Hematopoietic multipotent progenitor cell treated with erythropoietin and hydrocortisone succinate and interleukin-3 and kit ligand, for 15 days (in vitro differentiated cells): ENCODE data around the gene TNFSF18.
"Not testable (repeated sequence)": the region's sequence is repeated elsewhere in the genome, so short reads cannot be mapped to it uniquely, and the experiment has no call there.

Experiments
- DNase-seq: peaks from one replicate; pipeline ENCODE4 v3.0.0-alpha.2; 2015; ENCODE audit warnings: low spot score

The TNFSF18 gene, protein sequence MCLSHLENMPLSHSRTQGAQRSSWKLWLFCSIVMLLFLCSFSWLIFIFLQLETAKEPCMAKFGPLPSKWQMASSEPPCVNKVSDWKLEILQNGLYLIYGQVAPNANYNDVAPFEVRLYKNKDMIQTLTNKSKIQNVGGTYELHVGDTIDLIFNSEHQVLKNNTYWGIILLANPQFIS

DNA sequence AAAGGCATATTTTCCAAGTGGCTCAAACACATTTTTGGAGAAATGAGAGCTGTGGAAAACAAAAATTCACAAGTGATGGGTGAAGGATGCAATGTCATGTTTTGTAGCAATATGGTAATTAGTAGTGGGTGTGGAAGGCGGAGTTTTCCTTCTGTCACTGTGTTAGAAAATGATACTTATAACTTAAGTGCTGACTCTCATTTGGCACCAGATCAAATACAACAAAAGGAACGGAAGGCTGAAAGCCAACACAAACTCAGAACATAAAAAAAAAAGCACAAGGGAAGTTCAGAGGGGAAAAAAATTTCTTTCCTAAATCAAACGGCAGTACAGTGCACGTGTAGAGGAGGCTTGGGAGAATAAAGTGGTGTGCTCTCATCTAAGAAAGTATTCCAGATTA, at the start of gene TNFSF18:
TSS of gene TNFSF18 (minus strand) at position 77 of the 400 bp plus-strand sequence. CDS start at position 32, 45 bp downstream.
- no peak for DNase-seq

DNA sequence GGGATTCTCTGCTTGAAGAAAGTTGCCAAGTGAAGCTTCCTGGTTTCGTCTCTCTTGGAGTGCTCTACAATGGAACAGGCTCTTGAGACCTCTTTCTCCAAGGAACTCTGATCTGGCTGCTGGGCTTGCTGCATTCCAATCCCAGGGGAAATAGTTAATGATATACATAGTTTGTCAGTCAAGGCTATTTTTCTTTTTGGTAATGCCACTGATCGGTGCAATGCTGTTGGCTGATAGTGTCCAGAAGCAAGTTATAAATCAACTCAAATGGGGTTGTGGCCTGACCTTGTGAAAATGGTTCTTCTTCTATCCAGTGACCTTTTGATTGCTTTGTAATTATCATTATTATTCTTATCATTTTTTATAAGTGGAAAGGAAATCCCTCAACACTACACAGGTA, 48.4 kb upstream of the TNFSF18 start:
- DNase-seq: no peak

DNA sequence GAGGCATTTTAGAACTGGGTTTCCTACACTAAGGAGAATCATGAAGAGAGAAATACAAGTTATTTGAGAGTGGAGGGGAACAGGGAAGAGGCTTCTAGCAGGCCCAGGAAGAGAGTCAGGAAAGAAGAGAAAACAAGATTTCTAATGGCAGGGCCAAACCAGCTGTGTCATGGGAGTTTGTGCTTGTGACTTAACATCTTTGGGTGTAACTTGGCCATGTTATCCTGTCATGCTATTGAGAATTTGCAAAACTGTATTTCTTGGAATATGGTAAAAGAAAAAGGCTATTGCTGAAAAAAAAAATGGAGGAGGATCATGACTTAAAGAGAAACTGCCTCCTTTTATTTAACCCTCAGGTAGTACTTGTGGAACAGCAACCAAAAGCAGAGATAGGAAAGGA, 47.4 kb upstream of the TNFSF18 start:
- DNase-seq: no peak

DNA sequence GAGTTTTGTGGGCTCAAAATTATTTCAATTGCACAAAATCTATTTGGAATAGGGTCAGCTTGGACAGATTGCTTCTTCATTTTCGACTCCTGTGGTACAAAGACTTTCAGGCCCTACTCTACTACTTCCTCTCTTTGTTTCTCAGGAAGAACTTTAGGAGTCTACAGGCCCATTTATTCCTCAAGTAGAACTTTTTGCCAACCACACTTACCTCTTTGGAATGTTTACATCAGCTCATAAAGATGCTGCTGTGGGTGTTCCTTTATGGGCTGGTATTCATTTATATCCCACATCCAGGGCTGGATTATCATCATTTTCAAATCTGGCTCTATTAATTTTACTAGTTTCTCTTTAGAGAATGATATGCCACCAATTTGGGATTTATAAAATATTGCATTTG, 46.3 kb upstream of the TNFSF18 start:
- no peak for DNase-seq

DNA sequence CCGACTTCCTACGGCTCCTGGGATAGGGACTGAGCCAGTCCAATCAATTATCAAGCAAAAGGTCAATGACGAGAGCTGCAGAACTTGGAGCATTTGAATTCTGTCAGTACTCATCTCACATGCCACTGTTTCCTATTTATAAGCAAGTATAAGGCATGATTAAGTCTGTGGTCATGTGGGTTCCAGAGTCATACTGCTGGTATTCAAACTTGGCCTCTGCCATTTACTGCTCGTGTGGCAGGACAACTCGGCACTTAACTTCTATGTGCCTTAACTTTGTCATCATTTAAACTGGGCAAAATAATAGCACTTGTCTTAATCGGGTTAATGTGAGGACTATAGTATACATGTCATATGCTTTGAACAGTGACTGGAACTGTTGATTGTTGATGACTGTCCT, 44.9 kb upstream of the TNFSF18 start:
- no peak for DNase-seq

DNA sequence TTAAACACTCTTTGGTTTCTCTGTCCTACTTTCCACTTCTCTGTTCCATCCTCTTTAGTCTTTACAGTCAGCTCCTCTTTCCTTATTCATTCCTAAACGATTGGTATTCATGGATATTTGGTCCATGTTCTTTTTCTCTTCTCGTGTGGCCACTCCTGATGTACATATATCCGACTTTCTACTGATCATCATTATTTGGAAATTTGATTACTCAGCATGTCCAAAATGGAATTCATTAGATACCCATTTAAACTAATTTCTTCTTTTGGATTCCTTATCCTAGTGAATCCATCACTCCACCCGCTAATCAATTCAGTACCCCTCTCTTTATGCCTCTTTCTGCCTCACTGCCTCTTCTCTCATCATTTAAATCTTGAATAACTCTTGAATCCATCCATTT, 43.8 kb upstream of the TNFSF18 start:
- DNase-seq: no peak

DNA sequence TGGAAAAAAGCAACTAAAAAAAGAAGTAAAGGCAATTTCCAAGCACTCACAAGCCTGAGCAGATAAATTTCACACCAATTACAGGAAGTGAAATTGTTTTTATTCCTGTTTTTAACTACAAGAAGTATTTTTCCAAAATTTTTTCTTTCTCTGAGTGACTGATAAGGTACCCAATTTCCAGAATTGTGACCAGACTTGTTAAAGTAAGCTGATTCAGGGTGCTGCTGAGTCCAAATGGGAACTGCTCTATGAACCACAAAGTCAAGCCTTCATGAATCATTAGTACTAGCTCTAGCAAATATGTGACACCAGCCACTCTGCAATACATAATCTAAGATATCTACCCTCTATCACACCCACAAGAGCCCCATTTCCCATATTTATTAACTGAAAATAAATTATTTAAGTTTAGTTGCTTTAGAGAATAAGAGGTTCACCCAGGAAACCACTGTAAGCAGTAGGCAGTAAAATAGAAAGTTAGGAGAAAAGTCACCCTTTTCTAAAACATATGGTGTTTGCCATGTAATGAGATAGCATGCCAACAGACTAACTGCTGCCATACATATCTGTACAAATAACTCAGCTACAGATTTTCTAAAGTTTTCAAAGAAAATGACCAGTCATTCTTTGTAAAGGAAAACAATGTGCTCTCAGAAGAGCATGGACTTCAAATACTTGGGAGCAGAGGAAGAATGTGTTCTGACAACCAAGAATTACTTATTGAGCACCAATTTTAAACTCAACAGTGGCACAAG, 43.1 kb upstream of the TNFSF18 start:
- DNase-seq: no peak

DNA sequence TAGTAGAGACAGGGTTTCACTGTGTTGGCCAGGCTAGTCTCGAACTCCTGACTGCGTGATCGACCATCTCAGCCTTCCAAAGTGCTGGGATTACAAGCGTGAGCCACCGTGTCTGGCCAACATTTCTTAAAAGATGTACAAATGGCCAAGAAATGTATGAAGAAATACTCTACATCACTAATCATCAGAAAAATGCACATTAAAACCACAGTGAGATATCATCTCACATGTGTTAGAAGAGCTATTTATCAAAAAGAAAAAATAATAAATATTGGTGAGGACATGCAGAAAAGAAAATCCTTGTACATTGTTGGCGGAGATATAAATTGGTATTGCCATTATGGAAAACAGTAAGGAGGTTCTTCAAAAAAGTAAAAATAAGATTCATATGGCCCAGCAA, 33.6 kb upstream of the TNFSF18 start:
- DNase-seq: no peak

DNA sequence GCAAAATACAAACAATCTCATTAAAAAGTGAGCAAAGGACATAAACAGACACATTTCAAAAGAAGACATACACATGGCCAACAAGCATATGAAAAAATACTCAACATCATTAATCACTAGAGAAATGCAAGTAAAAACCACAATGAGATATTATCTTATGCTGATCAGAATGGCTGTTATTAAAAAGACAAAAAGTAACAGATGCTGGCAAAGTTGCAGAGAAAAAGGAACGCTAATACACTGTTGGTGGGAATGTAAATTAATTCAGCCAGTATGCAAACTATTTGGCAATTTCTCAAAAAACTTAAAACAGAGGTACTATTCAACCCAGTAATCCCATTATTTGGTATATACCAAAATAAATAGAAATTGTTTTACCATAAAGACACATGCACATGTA, 32.2 kb upstream of the TNFSF18 start:
- DNase-seq: no peak

DNA sequence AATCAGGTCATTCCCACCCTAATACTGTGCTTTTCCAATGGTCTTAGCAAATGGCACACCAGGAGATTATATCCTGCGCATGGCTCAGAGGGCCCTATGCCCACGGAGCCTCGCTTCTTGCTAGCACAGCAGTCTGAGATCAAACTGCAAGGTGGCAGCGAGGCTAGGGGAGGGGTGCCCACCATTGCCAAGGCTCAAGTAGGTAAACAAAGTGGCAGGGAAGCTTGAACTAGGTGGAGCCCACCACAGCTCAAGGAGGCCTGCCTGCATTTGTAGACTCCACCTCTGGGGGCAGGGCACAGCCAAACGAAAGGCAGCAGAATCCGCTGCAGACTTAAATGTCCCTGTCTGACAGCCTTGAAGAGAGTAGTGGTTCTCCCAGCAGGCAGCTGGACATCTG, 23.5 kb upstream of the TNFSF18 start:
- DNase-seq: not testable (repeated sequence)

DNA sequence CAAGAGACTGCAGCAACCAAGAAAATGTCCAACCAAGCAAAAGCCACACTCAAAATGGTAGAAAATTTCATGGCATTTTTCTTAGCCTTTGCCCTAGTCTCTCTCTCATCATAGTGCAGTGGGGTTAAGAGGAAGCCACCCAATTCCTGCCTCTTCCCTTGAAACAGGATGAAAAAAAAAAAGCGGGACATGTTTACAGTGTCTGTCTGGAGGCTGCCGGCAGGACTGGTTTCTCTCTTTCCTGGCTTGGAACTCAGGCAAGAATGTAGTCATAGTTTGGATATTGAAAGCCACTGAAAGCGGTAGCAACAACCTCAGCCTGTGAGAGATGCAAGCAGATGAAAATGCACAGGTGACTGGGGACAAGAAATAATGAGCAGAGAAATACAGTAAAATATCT, 13.3 kb upstream of the TNFSF18 start:
- DNase-seq: no peak

DNA sequence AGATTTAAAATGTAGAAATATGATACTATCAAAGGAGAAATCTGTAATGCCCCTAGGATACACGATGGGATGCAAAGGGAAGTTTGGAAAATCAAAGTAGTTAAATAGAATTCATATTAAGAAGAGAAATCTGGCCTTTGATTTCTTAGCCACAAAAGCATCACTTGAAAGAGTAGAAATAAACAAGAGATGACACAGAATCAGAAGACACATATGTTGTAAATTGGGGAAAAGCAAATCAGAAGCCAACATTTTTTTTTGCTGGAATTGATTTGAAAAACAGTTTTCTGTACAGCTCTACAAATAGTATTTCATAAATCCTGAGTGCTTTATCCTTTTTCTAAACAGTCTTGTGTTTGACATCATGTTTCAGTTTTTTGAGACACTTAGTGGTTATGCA, 12.4 kb upstream of the TNFSF18 start:
- no peak for DNase-seq

DNA sequence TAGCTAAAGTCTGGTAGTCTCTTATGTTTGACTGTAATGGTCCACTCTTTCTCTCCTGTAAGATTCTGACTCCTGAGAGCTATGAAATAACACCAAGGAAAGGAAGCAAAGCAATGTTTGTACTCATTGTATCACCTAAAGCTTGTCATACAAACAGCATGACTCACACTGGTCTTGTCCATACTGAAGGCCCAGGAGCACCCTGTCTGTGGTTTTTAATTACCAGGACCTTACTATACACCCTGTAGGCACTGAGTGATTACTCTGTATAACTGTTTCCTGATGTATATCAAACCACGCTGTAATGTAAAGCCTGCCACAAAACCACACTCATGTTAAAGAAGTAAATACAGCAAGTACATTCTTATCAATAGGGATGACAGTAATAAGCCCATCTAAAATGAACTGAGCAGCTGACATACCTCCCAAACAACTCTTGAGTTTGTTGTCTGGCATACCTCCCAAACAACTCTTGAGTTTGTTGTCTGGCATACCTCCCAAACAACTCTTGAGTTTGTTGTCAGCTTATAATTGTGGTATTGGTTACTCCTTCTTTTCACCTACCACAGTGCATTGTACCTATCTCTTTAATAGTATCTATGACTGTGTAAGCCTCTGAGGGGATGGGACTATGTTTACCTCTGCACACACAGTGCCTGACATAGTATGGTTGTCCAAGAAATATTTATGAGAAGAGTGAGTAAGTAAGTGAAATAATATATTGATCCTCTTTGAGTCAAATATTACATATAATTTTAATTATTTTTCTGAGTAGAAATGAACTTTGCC, 11.6 kb upstream of the TNFSF18 start:
- no peak for DNase-seq

DNA sequence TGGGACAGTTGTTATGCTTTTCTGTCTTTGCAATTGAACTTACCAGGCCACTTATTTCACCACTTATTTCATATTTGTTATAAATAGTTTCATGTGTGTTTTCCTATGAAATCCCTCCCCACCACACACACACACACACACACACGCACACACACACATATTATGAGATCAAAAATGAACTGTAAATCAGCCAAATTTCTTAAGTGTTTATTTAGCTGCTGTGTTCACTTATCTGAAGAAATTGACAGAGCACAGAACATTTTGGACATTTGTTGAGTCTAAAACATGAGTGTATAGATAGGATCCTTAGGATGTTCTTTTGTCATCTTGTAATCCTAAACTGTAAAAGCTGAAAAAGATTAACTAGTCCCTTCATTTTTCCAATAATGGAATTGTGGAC, 7.8 kb upstream of the TNFSF18 start:
- no peak for DNase-seq

DNA sequence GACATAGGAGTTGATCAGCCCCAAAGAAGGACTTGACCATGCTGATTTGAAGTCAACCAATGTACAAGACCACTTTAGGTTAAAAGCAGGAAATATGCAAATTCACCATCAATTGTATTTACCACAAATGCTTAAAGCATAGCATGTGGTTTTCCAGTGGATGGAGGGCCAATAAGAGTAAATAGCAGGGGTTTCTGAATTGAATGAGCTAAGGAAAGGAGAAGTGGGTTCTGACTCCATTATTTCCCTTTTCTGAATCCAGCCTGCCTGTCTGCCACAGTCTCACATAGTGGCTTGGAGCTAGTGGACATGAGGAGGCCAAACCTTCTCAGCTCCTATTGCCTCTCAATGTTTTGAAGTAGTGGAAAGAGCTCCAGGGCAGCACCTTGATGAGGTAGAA, 7.2 kb upstream of the TNFSF18 start:
- no peak for DNase-seq

DNA sequence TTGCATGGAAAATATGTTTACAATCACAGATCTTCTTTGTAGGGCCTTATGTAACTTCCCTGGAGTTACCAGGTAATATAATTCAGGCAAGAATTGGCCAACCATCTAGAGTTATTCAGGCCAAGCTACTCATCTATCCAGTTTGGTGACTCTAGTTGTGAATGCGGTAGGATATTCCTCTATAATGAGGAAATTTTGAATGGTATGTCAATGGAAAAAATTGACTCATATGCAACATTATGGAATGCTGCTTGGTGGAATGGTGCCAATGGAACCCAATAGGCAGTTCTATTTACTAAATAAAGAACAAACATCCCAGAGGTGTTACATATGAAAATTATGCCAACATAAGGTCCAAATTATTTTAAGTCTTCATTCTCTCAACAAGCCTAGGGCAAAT, 5.6 kb upstream of the TNFSF18 start:
- DNase-seq: no peak

DNA sequence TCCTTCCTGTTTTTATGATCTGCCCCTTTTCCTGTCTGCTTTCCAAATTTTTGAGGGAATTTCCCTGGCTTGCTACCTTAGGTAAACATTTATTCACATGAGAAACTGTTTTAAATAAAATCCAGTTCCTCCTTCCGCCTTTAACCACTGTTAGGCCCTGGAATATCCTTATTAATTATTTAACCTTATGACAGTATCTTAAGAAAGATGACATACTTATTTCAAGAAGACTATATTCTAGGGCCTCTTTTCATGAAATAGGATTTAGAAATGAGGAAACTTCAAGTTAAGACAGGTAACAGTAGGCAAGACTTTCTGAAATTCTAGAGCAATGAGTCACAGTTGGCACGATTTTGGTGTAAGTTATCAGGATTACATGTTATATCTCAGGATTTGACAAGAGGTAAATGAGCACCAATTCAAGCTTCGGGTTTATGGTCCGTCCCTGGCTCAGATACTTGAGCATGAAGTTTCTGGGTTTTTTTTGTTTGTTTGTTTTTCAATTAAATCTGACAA, 2.0 kb upstream of the TNFSF18 start:
- DNase-seq: no peak

DNA sequence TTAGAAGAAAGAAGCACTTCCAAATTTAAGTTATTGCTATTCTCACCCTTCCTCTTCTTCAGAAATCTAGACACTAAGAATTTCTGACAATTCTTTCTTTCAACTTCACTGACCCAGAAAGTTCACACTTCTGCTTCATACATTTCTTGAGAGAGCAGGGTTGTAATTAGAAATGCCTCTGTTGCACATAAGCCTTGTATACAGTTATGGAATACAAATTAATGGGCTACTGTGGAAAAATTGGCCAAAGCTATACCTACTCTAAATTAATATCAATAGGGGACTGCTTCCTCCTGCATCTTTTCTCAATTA, 1.5 kb downstream of the TNFSF18 start:
- DNase-seq: no peak

DNA sequence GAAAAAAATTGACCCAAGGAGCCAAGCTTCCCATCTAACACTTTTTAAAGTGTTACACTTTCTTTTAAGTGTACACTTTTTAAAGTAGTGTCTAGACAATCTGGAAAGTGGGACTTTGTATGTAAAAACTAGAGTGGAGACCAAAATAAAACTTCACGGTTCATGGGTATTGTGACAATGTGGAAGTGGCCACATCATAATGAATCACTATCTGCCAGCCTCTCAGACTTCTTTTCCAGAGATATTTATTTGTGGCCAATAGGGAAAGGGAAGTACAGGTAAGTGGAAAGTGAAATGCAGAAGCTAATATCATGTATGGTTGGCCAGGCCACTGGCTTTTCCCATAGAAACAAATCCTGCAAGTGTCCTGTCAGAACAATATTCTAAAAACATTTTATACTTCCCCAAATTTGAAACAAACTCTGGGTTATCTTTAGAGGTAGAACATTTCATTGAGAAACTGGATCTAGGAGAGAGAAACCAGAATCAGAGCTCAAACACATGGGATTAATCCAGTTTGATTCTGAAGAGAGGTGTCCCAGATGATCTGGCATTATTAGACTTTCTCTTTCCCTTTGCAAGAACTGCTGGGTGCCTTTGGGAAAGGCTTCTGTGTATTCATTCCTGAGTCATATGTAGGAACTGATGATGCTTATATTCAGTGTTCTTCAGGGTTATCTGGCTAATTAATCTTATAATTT, 2.0 kb downstream of the TNFSF18 start:
- no peak for DNase-seq

DNA sequence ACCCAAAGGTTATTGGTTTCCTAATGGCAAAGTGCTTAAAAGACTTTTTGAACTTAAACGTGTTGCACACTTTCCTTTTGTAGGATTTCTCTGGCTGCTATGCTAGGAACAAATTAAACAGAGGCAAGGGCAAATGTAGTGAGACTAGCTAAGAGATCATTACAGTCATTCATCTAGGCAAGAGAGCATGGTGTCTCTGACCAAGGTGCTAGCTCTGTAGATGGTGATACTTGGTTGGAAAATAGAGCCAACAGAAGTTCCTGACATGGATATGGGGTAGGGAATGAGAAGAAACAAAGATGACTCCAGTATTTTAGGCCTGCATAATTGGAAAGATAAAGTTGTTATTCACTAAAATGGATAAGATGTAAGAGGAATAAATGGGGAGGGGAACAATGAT, 6.1 kb downstream of the TNFSF18 start:
- no peak for DNase-seq

DNA sequence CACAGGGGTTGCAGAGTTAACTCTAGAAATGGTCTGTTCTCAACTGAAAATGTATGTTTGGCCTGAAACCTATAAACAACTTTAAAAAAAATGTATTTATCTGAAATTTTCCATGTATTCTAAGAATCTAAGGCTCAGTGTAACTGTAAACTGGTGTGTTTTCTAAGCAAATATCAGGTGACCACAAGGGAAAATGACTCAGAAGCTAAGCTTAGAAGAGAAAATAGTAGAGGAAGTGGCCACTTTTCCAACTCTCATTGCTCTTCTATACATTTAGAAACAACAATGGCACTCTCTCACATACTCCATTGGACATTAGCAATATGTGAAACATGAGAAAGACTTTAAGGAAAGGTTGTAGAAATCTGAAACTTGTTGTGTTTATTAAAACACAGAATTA, 7.5 kb downstream of the TNFSF18 start:
- no peak for DNase-seq

DNA sequence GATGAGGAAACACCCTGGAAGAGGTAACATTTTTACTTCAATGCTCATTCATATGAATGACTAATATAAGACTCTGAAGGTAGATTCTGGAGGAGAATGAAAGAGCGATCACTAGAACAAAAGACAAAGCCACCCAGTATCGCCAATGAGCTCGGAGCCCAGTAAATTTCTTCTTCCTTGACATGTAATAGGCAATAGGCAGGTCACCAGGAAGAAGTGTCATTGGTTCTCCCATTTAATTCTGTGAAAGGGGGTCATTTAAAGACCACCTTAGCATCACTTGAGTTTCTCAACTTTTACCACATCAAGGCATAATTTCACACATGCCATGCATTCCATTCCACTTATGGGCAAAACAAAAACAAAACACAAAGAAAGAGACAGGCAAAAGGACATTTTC, 7.9 kb downstream of the TNFSF18 start:
- DNase-seq: no peak

DNA sequence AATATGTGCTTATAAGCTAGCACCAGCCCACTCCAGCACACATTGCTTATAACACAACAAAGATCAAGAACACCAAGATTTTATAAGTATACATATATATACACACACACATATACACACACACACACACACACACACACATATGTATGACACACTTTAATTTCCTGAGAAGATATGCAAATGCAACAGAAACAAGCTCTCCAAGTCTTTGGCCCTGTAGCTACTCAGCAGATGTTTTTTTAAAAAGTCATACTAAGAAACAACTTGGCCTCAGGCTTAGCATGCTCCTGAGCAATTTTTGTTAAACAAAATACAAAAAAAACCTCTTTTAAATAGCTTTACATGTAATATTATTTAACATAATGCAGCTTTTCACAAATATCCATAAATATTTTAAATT, 11.1 kb downstream of the TNFSF18 start:
- no peak for DNase-seq
